Suppressor macrophage treated with lipopolysaccharide for 4 hours (primary cell): ENCODE measurements around the gene NTF4.

Experiments used
- DNase-seq: peaks from one replicate; pipeline ENCODE4 v3.0.0-alpha.2; 2020

The NTF4 gene

GRCh38 chr19:49064768-49065611 is at the start of gene NTF4:
Gene NTF4, minus strand, starts transcription at chr19:49064818. Its CDS starts 2,821 bp downstream, at chr19:49061997.
- DNase-seq, result no peak

- peak; percentile 84 for DNase-seq
Observed at GRCh38 chr19:49113762-49114629, 49.4 kb upstream of the NTF4 start, which contains the start of gene LIN7B. Gene LIN7B, plus strand, starts transcription at chr19:49114370. Its CDS starts 35 bp downstream, at chr19:49114405.

GRCh38 chr19:49111218-49111998 is 46.8 kb upstream of the NTF4 start:
- no peak for DNase-seq

- no peak for DNase-seq
Observed at GRCh38 chr19:49110567-49110966, 45.9 kb upstream of the NTF4 start.

- no peak for DNase-seq
Observed at GRCh38 chr19:49109569-49110233, 45.1 kb upstream of the NTF4 start.

- DNase-seq, result no peak
Observed at GRCh38 chr19:49109051-49109450, 44.4 kb upstream of the NTF4 start.

- DNase-seq, result no peak
Observed at GRCh38 chr19:49107625-49108459, 43.2 kb upstream of the NTF4 start.

- peak; percentile 47 for DNase-seq
Observed at GRCh38 chr19:49106648-49107135, 42.1 kb upstream of the NTF4 start.

- no peak for DNase-seq
Observed at GRCh38 chr19:49104229-49104864, 39.7 kb upstream of the NTF4 start.

GRCh38 chr19:49103331-49104085 is 38.9 kb upstream of the NTF4 start:
- DNase-seq, result no peak

- no peak for DNase-seq
Observed at GRCh38 chr19:49102303-49102702, 37.7 kb upstream of the NTF4 start.

- no peak for DNase-seq
Observed at GRCh38 chr19:49101160-49101559, 36.5 kb upstream of the NTF4 start.

GRCh38 chr19:49098795-49099194 is 34.2 kb upstream of the NTF4 start:
- DNase-seq, result no peak

GRCh38 chr19:49097453-49098288 is 33.1 kb upstream of the NTF4 start:
- DNase-seq, result peak; percentile 79

GRCh38 chr19:49094505-49095482 is 30.2 kb upstream of the NTF4 start:
- no peak for DNase-seq

GRCh38 chr19:49092686-49093085 is 28.1 kb upstream of the NTF4 start:
- no peak for DNase-seq

GRCh38 chr19:49091391-49092038 is 26.9 kb upstream of the NTF4 start:
- DNase-seq, result no peak
